ENCODE measurements around the gene ATG7. TPM values are rescaled to one million over a fixed set of nuclear protein-coding genes. Genes with fewer than 3 reads are reported as not detected.

The ATG7 gene
- total RNA-seq, 1 experiment from 2014 or later, result 56.1 TPM

DNA sequence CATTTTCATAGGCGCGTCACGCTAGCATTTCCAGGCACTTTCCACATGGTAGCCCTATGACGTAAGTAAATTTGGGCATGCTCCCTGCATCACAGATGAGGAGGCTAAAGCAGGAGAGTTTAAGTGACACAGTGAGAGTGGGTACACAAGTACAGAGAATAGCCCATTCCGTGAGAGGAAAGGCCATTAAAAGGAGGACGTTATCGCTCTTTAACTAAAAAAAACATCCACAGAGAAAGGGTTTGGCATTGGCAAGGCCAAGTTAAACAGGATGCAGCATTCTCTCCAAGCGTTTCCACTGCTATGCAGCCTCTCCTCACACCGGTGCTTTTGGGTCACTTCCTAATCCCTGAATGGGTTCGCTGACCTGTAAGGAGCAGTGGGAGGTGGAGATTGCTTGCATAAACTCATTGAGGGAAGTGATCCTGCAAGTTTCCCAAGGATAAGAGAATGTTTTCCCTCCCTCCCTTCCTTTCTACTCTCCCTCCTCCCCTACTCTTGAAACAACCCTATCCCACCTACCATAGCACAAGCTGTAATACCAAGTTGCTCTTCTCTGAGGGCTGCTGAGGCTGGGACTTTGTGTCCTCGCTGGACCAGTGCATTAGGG lies 223.9 kb downstream of the ATG7 start:
- Histone ChIP-seq H3K4me3 (no peak overlapping the region), H3K27me3 (ENCODE audit: insufficient read depth, low read depth) (no peaks in the 10 kb centered on the region), H3K4me2 (no peak overlapping the region), H3K9me2 (ENCODE audit: insufficient read depth) (no peaks in the 10 kb centered on the region), H3K36me3 (ENCODE audit: low read depth) (no peaks in the 10 kb centered on the region), H3F3A (ENCODE audit: insufficient read depth, low read depth) (peaks cover 30% of the 10 kb centered on the region), H3K4me1 (replicated peaks; ENCODE audit: insufficient read depth) (peaks cover 40% of the 10 kb centered on the region), H4K20me1 (ENCODE audit: insufficient read depth) (no peaks in the 10 kb centered on the region), H3K27ac (no peak overlapping the region), H3K79me2 (ENCODE audit: low read depth) (no peaks in the 10 kb centered on the region), H3K9me3 (ENCODE audit: insufficient read depth, low read depth) (no peaks in the 10 kb centered on the region), H2AFZ (no peak overlapping the region)
- BruUV-seq (replicated peaks), result no TSS peak
- POLR2A ChIA-PET (ENCODE audit: unreplicated experiment), result no interaction called here
- no peak for DNase-seq
- intact Hi-C loops (cut with micrococcal nuclease; ENCODE audit: unreplicated experiment), result no loop called here
- CTCF ChIA-PET, result no interaction called here
- TF ChIP-seq, protein P1, sequence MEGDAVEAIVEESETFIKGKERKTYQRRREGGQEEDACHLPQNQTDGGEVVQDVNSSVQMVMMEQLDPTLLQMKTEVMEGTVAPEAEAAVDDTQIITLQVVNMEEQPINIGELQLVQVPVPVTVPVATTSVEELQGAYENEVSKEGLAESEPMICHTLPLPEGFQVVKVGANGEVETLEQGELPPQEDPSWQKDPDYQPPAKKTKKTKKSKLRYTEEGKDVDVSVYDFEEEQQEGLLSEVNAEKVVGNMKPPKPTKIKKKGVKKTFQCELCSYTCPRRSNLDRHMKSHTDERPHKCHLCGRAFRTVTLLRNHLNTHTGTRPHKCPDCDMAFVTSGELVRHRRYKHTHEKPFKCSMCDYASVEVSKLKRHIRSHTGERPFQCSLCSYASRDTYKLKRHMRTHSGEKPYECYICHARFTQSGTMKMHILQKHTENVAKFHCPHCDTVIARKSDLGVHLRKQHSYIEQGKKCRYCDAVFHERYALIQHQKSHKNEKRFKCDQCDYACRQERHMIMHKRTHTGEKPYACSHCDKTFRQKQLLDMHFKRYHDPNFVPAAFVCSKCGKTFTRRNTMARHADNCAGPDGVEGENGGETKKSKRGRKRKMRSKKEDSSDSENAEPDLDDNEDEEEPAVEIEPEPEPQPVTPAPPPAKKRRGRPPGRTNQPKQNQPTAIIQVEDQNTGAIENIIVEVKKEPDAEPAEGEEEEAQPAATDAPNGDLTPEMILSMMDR (conservative IDR thresholded peaks at IDR 0.05), result no peak

DNA sequence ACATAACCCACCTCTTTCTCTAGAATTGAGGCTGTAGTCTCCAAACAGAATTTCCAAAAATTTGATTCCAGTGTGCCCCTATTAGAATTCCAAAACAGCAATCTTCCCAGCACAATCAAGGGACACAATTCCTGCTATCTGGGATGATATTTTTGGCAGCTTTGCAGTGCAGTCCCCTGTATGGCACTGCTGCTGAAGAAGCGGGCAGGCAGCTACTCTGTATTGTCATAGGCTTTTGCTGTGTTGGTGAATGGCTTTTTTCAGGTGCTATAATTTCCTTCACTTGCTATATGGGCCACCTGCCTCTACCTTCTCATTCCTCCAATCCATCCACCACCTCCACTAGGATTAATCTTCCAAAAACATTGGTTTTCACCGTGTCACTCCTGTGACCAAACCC lies 226.0 kb downstream of the ATG7 start:
- Histone ChIP-seq H3K27ac (peak overlapping the region; percentile 79), H3K79me2 (ENCODE audit: low read depth) (no peaks in the 10 kb centered on the region), H2AFZ (no peak overlapping the region), H3K9me2 (ENCODE audit: insufficient read depth) (no peaks in the 10 kb centered on the region), H3K36me3 (ENCODE audit: low read depth) (no peaks in the 10 kb centered on the region), H3K4me2 (peak overlapping the region; percentile 49), H3K9me3 (ENCODE audit: insufficient read depth, low read depth) (no peaks in the 10 kb centered on the region), H3K4me3 (no peak overlapping the region), H3F3A (ENCODE audit: insufficient read depth, low read depth) (peaks cover 30% of the 10 kb centered on the region), H3K4me1 (replicated peaks; ENCODE audit: insufficient read depth) (peaks cover 40% of the 10 kb centered on the region), H3K27me3 (ENCODE audit: insufficient read depth, low read depth) (no peaks in the 10 kb centered on the region), H4K20me1 (ENCODE audit: insufficient read depth) (no peaks in the 10 kb centered on the region)
- intact Hi-C loops (cut with micrococcal nuclease; ENCODE audit: unreplicated experiment), result no loop called here
- BruUV-seq (replicated peaks), result no TSS peak
- ChIA-PET POLR2A (ENCODE audit: unreplicated experiment) (no interaction called here), CTCF (no interaction called here)
- DNase-seq, result no peak
- no peak for TF ChIP-seq EZH2 (IDR thresholded peaks at IDR 0.05; ENCODE audit: low read depth)
- TF ChIP-seq, protein P1 (conservative IDR thresholded peaks at IDR 0.05), result no peak

DNA sequence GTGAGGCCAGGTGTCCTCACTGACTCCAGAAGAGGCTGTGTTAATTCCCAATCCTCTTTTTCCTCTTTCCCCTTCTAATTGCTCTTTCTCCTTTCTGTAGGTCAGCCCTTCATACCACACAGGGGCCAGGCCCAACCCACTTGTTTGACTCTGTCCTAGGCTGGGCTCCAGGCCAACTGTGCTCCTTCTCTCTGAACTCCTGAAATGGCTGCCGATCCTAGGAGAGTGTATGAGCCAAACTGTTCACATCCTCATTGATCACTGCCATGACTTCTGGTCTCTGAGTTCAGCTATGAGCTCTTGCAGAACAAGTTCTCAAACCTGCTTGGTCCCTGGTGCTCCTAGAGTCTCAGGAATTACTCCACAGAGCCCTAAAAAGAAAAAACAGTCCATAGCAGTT lies 226.4 kb downstream of the ATG7 start:
- H3K4me1 ChIP-seq (replicated peaks; ENCODE audit: insufficient read depth), result peaks cover 40% of the 10 kb centered on the region
- no peak overlapping the region for H3K4me3 ChIP-seq
- no peaks in the 10 kb centered on the region for H3K36me3 ChIP-seq (ENCODE audit: low read depth)
- CTCF ChIA-PET, result no interaction called here
- H4K20me1 ChIP-seq (ENCODE audit: insufficient read depth), result no peaks in the 10 kb centered on the region
- no peak for TF ChIP-seq EZH2 (IDR thresholded peaks at IDR 0.05; ENCODE audit: low read depth)
- TF ChIP-seq, protein P1 (conservative IDR thresholded peaks at IDR 0.05), result no peak
- POLR2A ChIA-PET (ENCODE audit: unreplicated experiment), result no interaction called here
- H3K4me2 ChIP-seq, result peak overlapping the region; percentile 49
- no peaks in the 10 kb centered on the region for H3K27me3 ChIP-seq (ENCODE audit: insufficient read depth, low read depth)
- BruUV-seq (replicated peaks), result no TSS peak
- H3K79me2 ChIP-seq (ENCODE audit: low read depth), result no peaks in the 10 kb centered on the region
- no peaks in the 10 kb centered on the region for H3K9me3 ChIP-seq (ENCODE audit: insufficient read depth, low read depth)
- no peak overlapping the region for H2AFZ ChIP-seq
- H3K9me2 ChIP-seq (ENCODE audit: insufficient read depth), result no peaks in the 10 kb centered on the region
- intact Hi-C loops (cut with micrococcal nuclease; ENCODE audit: unreplicated experiment), result loop anchor here (1.0 kb wide), 1 partner anchor 102 kb away; no protein-coding TSS in a partner anchor
- H3K27ac ChIP-seq, result peak overlapping the region; percentile 79
- peaks cover 30% of the 10 kb centered on the region for H3F3A ChIP-seq (ENCODE audit: insufficient read depth, low read depth)
- peak; percentile 64 to 78 for DNase-seq

Data from PC-9 (cell line).